ENCODE data around the gene ATXN1. TPM values are rescaled to one million over a fixed set of nuclear protein-coding genes. Genes with fewer than 3 reads are reported as not detected.

ATXN1 gene
- total and polyA plus RNA-seq, 2 of the 8 experiments (the other 6 are each of a cell fraction or from before 2014, with no cell fraction given), result 1.6 to 4.0 TPM

DNA sequence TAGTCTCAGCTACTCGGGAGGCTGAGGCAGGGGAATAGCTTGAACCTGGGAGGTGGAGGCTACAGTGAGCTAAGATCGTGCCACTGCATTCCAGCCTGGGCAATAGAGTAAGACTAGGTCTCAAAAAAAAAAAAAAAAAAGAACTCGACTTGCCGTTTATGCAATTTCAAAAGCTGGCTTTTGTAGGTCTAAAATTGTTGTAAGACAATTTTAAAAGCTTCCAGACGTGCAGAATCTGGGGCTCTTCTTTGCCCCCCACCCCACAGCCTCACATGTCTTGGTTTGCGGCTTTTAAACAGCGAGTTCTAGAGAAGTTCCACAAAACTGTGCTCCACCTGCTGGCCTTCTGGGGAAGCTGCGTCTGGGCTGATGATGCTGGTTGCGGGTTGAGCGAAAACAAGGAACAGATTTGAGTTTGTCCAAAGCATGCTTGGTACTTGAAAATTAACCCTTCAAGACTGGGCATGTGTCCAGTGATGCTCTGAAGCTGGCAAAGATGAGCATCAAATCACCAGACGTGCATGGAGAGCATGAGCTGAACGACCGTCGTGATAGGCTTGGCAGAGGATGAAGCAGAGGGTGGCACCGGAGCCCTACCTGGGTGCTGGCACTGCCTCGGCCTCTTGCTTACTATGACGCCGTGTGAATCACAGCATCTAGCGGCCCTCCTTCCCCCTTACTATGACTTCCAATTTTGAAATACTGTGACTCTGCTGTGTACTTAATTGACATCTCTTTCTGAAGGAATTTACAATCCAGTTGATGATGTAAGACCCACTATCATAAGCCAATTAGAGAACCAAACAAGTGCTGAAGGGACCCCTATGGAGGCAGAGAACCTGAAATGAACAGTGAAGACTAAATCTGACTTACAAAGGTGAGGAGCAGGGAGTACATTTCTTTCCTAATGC lies 351.5 kb downstream of the ATXN1 start (continued):
- peak; percentile 29; the same call in 1 of the 2 replicates for TF ChIP-seq CREB1 (IDR thresholded peaks at IDR 0.05)
- TF ChIP-seq KDM4A (IDR thresholded peaks at IDR 0.05; ENCODE audit: low read depth, low read length, severe bottlenecking), result no peak
- TF ChIP-seq FOSL1 (IDR thresholded peaks at IDR 0.05; ENCODE audit: insufficient read depth, low read depth, low read length), result no peak
- no peak for TF ChIP-seq KDM1A (IDR thresholded peaks at IDR 0.05; ENCODE audit: borderline replicate concordance, low read length)
- TF ChIP-seq GABPA (IDR thresholded peaks at IDR 0.05; ENCODE audit: borderline replicate concordance, insufficient read depth, low read length), result no peak
- TF ChIP-seq CHD2 (IDR thresholded peaks at IDR 0.05; ENCODE audit: low read length), result no peak
- TF ChIP-seq, protein P1, sequence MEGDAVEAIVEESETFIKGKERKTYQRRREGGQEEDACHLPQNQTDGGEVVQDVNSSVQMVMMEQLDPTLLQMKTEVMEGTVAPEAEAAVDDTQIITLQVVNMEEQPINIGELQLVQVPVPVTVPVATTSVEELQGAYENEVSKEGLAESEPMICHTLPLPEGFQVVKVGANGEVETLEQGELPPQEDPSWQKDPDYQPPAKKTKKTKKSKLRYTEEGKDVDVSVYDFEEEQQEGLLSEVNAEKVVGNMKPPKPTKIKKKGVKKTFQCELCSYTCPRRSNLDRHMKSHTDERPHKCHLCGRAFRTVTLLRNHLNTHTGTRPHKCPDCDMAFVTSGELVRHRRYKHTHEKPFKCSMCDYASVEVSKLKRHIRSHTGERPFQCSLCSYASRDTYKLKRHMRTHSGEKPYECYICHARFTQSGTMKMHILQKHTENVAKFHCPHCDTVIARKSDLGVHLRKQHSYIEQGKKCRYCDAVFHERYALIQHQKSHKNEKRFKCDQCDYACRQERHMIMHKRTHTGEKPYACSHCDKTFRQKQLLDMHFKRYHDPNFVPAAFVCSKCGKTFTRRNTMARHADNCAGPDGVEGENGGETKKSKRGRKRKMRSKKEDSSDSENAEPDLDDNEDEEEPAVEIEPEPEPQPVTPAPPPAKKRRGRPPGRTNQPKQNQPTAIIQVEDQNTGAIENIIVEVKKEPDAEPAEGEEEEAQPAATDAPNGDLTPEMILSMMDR (IDR thresholded peaks at IDR 0.05; ENCODE audit: control extremely low read depth in 1 of 3, insufficient read depth in 1 of 3, low read depth in 1 of 3, low read length in 3 of 3), result peak; percentile 80 to 89 (median 84)
- TF ChIP-seq CBX8 (IDR thresholded peaks at IDR 0.05; ENCODE audit: borderline replicate concordance, low read depth, low read length), result no peak
- TF ChIP-seq RAD21 (IDR thresholded peaks at IDR 0.05 in 1 of 2, conservative IDR thresholded peaks at IDR 0.05 in 1 of 2; ENCODE audit: low read depth in 2 of 2, low read length in 2 of 2), result peak; percentile 65 to 74
- no peak for TF ChIP-seq TAF1 (IDR thresholded peaks at IDR 0.05; ENCODE audit: low read depth, low read length)
